ENCODE data around the gene ZNF607.
A peak's percentile ranks its signal among the peaks of the same experiment; 100 is the strongest.
"Not testable (repeated sequence)": the region's sequence is repeated elsewhere in the genome, so short reads cannot be mapped to it uniquely, and the experiment has no call there.

Gene ZNF607

GRCh38 chr19:37719111-37719926 is at the start of gene ZNF607:
ZNF607 (minus strand) TSS chr19:37719761; CDS start chr19:37711618, 8,143 bp downstream.
- DNase-seq: peak; percentile 92

- DNase-seq: no peak
Observed at GRCh38 chr19:37763488-37763887, 43.9 kb upstream of the ZNF607 start.

- not testable (repeated sequence) for DNase-seq
Observed at GRCh38 chr19:37757683-37758082, 38.1 kb upstream of the ZNF607 start.

- no peak for DNase-seq
Observed at GRCh38 chr19:37738371-37738770, 18.8 kb upstream of the ZNF607 start.

- DNase-seq: no peak
Observed at GRCh38 chr19:37725181-37725580, 5.6 kb upstream of the ZNF607 start.

GRCh38 chr19:37719927-37720265 is 335 bp upstream of the ZNF607 start:
- no peak for DNase-seq

GRCh38 chr19:37718304-37718703 is 1.3 kb downstream of the ZNF607 start:
- DNase-seq: no peak

GRCh38 chr19:37716140-37716539 is 3.4 kb downstream of the ZNF607 start:
- DNase-seq: no peak

GRCh38 chr19:37706052-37706605 is 13.4 kb downstream of the ZNF607 start:
- no peak for DNase-seq

- no peak for DNase-seq
Observed at GRCh38 chr19:37699057-37699456, 20.5 kb downstream of the ZNF607 start.

- DNase-seq: no peak
Observed at GRCh38 chr19:37698216-37698615, 21.3 kb downstream of the ZNF607 start.

GRCh38 chr19:37695144-37695899 is 24.2 kb downstream of the ZNF607 start:
- no peak for DNase-seq

GRCh38 chr19:37692956-37693620 is 26.5 kb downstream of the ZNF607 start:
- no peak for DNase-seq

- DNase-seq: no peak
Observed at GRCh38 chr19:37691881-37692504, 27.6 kb downstream of the ZNF607 start.

GRCh38 chr19:37683520-37683919 is 36.0 kb downstream of the ZNF607 start:
- no peak for DNase-seq

GRCh38 chr19:37669450-37669914 is 50.1 kb downstream of the ZNF607 start:
- no peak for DNase-seq

GRCh38 chr19:37657157-37657556 is 62.4 kb downstream of the ZNF607 start:
- not testable (repeated sequence) for DNase-seq

- DNase-seq: peak; percentile 88
Observed at GRCh38 chr19:37655689-37656371, 63.7 kb downstream of the ZNF607 start.

GRCh38 chr19:37655301-37655688 is 64.3 kb downstream of the ZNF607 start, which contains the start of gene ZFP30:
ZFP30 (minus strand) TSS chr19:37655465; CDS start chr19:37647822, 7,643 bp downstream.
- peak; percentile 89 for DNase-seq

GRCh38 chr19:37654629-37655300 is 64.8 kb downstream of the ZNF607 start:
- DNase-seq: peak; percentile 3

- no peak for DNase-seq
Observed at GRCh38 chr19:37654118-37654517, 65.4 kb downstream of the ZNF607 start.

Measured in NCI-H1436 (cell line).